IPS-15b (cell line): Measurements from ENCODE around the gene TOMT.

Source experiments
- H3K27me3 ChIP-seq: one replicate; pipeline ENCODE4 v1.6.1; 2013; ENCODE audit warnings: low read length; ENCODE audit not compliant: control insufficient read depth, insufficient read depth
- H3K36me3 ChIP-seq: one replicate; pipeline ENCODE4 v1.6.1; 2013; ENCODE audit warnings: low read length; ENCODE audit not compliant: control insufficient read depth, insufficient read depth
- H3K4me1 ChIP-seq: one replicate; pipeline ENCODE4 v1.6.1; 2013; ENCODE audit warnings: mild to moderate bottlenecking, low read length; ENCODE audit not compliant: control insufficient read depth, insufficient read depth
- H3K4me3 ChIP-seq: one replicate; pipeline ENCODE4 v1.5.1; 2013; ENCODE audit warnings: low read depth, low read length
- H3K9ac ChIP-seq: one replicate; pipeline ENCODE4 v1.6.1; 2013; ENCODE audit warnings: low read depth, mild to moderate bottlenecking, low read length
- H3K9me3 ChIP-seq: one replicate; pipeline ENCODE4 v1.6.1; 2013; ENCODE audit warnings: mild to moderate bottlenecking, low read length; ENCODE audit not compliant: control insufficient read depth, insufficient read depth

The TOMT gene

GRCh38 chr11:72098741-72099140 lies 7.0 kb upstream of the TOMT start:
- peaks cover 3% of the 10 kb centered on the region for H3K4me1 ChIP-seq
- H3K4me3 ChIP-seq, result no peak overlapping the region
- H3K9me3 ChIP-seq, result no peaks in the 10 kb centered on the region
- no peak overlapping the region for H3K9ac ChIP-seq
- H3K27me3 ChIP-seq, result no peaks in the 10 kb centered on the region
- H3K36me3 ChIP-seq, result peaks cover 50% of the 10 kb centered on the region

- Histone ChIP-seq H3K4me3 (no peak overlapping the region), H3K4me1 (peaks cover 6% of the 10 kb centered on the region), H3K9me3 (no peaks in the 10 kb centered on the region), H3K9ac (no peak overlapping the region), H3K36me3 (peaks cover 43% of the 10 kb centered on the region), H3K27me3 (no peaks in the 10 kb centered on the region)
Measured at GRCh38 chr11:72100009-72100408, 5.7 kb upstream of the TOMT start.

GRCh38 chr11:72100462-72100861 lies 5.3 kb upstream of the TOMT start:
- H3K9ac ChIP-seq, result no peak overlapping the region

GRCh38 chr11:72102162-72102561 lies 3.6 kb upstream of the TOMT start:
- peaks cover 37% of the 10 kb centered on the region for H3K36me3 ChIP-seq
- no peaks in the 10 kb centered on the region for H3K9me3 ChIP-seq
- H3K9ac ChIP-seq, result peak overlapping the region; percentile 98
- peaks cover 6% of the 10 kb centered on the region for H3K4me1 ChIP-seq
- no peaks in the 10 kb centered on the region for H3K27me3 ChIP-seq
- peak overlapping the region; percentile 100 for H3K4me3 ChIP-seq

More at GRCh38 chr11:72100462-72100861, 5.3 kb upstream of the TOMT start:
- H3K36me3 ChIP-seq, result peaks cover 40% of the 10 kb centered on the region
- H3K4me1 ChIP-seq, result peaks cover 6% of the 10 kb centered on the region
- H3K9me3 ChIP-seq, result no peaks in the 10 kb centered on the region
- H3K4me3 ChIP-seq, result no peak overlapping the region
- no peaks in the 10 kb centered on the region for H3K27me3 ChIP-seq

GRCh38 chr11:72102631-72102945 lies 3.1 kb upstream of the TOMT start:
- Histone ChIP-seq H3K36me3 (peaks cover 33% of the 10 kb centered on the region), H3K27me3 (no peaks in the 10 kb centered on the region), H3K9me3 (no peaks in the 10 kb centered on the region), H3K4me3 (peak overlapping the region; percentile 100), H3K4me1 (peaks cover 6% of the 10 kb centered on the region), H3K9ac (peak overlapping the region; percentile 98)

DNA sequence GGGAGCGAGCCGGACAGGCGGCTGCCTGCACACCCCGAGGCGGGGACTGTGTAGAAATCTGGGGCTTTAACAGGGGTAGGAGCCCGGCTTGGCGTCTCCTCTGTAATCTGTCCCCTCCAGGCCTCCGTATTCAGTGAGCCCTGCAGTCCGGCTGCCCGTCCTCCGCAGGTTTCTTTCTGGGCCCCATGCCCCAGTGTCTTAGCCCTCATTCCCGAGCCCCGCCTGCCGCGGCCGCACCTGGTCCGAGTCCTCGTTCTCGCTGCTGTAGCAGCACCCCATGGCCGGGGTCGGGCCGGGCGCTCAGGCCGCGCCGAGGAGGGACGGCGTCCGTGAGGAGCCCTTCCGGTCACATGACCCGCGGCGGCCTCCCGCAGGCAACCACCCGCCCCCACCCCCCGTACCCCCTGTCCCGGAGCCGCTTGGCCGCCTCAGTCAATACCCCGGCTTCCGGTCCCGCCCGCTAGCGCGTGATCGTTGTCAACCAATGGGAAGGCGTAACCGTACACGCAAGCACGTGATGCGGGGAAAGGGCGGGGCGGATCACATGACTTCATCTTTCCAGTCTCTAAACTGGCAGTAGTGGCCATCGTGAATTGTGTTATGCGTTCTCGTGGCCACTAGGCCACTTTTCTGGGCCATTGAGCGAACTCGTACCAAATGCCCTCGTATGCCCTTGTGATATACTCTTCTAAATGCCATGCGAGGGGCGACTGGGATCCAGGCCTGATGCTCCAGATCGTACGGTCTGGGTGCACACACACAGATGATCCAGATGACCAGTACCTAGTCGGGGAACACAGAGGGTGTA lies 2.6 kb upstream of the TOMT start, which contains the start of gene LAMTOR1:
Gene LAMTOR1 (minus strand): TSS at position 352 of the 808 bp plus-strand sequence. CDS start 73 bp downstream, at position 279.
- no peaks in the 10 kb centered on the region for H3K27me3 ChIP-seq
- H3K4me1 ChIP-seq, result peaks cover 6% of the 10 kb centered on the region
- peak within 1 kb of the TSS; percentile 98 for H3K9ac ChIP-seq
- H3K4me3 ChIP-seq, result peak within 1 kb of the TSS; percentile 100
- H3K9me3 ChIP-seq, result no peaks in the 10 kb centered on the region
- H3K36me3 ChIP-seq, result peaks cover 27% of the 10 kb centered on the region

- peak overlapping the region; percentile 19 for H3K9ac ChIP-seq
- peaks cover 21% of the 10 kb centered on the region for H3K36me3 ChIP-seq
- peak overlapping the region; percentile 78 for H3K4me3 ChIP-seq
- peaks cover 6% of the 10 kb centered on the region for H3K4me1 ChIP-seq
- H3K9me3 ChIP-seq, result no peaks in the 10 kb centered on the region
- H3K27me3 ChIP-seq, result no peaks in the 10 kb centered on the region
Measured at GRCh38 chr11:72103754-72104167, 2.0 kb upstream of the TOMT start.

GRCh38 chr11:72111300-72112142 lies 5.8 kb downstream of the TOMT start:
- Histone ChIP-seq H3K27me3 (no peaks in the 10 kb centered on the region), H3K9me3 (no peaks in the 10 kb centered on the region), H3K4me3 (peak overlapping the region; percentile 81), H3K9ac (peak overlapping the region; percentile 70), H3K4me1 (peaks cover 6% of the 10 kb centered on the region), H3K36me3 (peaks cover 2% of the 10 kb centered on the region)

GRCh38 chr11:72112143-72112977 lies 6.6 kb downstream of the TOMT start, which contains the start of gene ANAPC15:
Gene ANAPC15, minus strand, starts transcription at chr11:72112695. Its CDS starts 1,419 bp downstream, at chr11:72111276.
- H3K36me3 ChIP-seq, result peaks cover 2% of the 10 kb centered on the region
- H3K27me3 ChIP-seq, result no peaks in the 10 kb centered on the region
- H3K4me1 ChIP-seq, result peaks cover 6% of the 10 kb centered on the region
- peak within 1 kb of the TSS; percentile 81 for H3K4me3 ChIP-seq
- peak within 1 kb of the TSS; percentile 99 for H3K9ac ChIP-seq
- no peaks in the 10 kb centered on the region for H3K9me3 ChIP-seq

GRCh38 chr11:72112978-72113808 lies 7.5 kb downstream of the TOMT start:
- peak overlapping the region; percentile 99 for H3K9ac ChIP-seq
- H3K4me1 ChIP-seq, result peaks cover 6% of the 10 kb centered on the region
- H3K9me3 ChIP-seq, result no peaks in the 10 kb centered on the region
- no peaks in the 10 kb centered on the region for H3K27me3 ChIP-seq
- H3K4me3 ChIP-seq, result peak overlapping the region; percentile 81
- peaks cover 2% of the 10 kb centered on the region for H3K36me3 ChIP-seq
